Measurements from ENCODE around the gene CENPO. TPM values are rescaled to one million over a fixed set of nuclear protein-coding genes. Genes with fewer than 3 reads are reported as not detected.

CENPO gene
- total RNA-seq, 4 donors from 2014 or later: 6.0 to 13.8 (median 9.6) TPM

- peaks cover 0 to 29% (median 7%) of the 10 kb centered on the region in 4 donors for H3K36me3 ChIP-seq
- TF ChIP-seq CTCF (IDR thresholded peaks at IDR 0.05) (no peak), POLR2AphosphoS5 (IDR thresholded peaks at IDR 0.05) (no peak)
- no peak for DNase-seq
- H3K27me3 ChIP-seq: no peaks in the 10 kb centered on the region
- WGBS, 2 donors (ENCODE audit: low coverage in 1 of 2): 88 to 93% methylated on average over 2 to 5 of the region's 5 CpGs
- intact Hi-C loops (cut with DNase I; ENCODE audit: low total_unique reads) (no loop called here), in situ Hi-C loops (cut with MboI; ENCODE audit: low pct_ligation_motif_present in 1 of 4, low pct_unique_long_range_greater_than_20kb in 1 of 4, low sequenced_read_pairs in 3 of 4) (no loop called here)
- H3K4me3 ChIP-seq: no peak overlapping the region
- H3K9me3 ChIP-seq: no peaks in the 10 kb centered on the region
- H3K4me1 ChIP-seq: no peaks in the 10 kb centered on the region
- H3K27ac ChIP-seq: no peak overlapping the region
These were observed 25.2 kb upstream of the CENPO start for GRCh38 chr2:24768013-24768412.

- H3K27me3 ChIP-seq: no peaks in the 10 kb centered on the region
- no peak overlapping the region for H3K27ac ChIP-seq
- no peak for DNase-seq
- H3K4me3 ChIP-seq: no peak overlapping the region
- H3K9me3 ChIP-seq: no peaks in the 10 kb centered on the region
- in situ Hi-C loops (cut with MboI; ENCODE audit: low pct_ligation_motif_present in 1 of 4, low pct_unique_long_range_greater_than_20kb in 1 of 4, low sequenced_read_pairs in 3 of 4) (no loop called here), intact Hi-C loops (cut with DNase I; ENCODE audit: low total_unique reads) (no loop called here)
- WGBS, 2 donors (ENCODE audit: low coverage in 1 of 2): 85 to 90% methylated on average over 6 to 7 of the region's 7 CpGs
- no peaks in the 10 kb centered on the region for H3K4me1 ChIP-seq
- peaks cover 0 to 29% (median 7%) of the 10 kb centered on the region in 4 donors for H3K36me3 ChIP-seq
- no peak for TF ChIP-seq CTCF (IDR thresholded peaks at IDR 0.05)
- no peak for TF ChIP-seq EP300 (IDR thresholded peaks at IDR 0.05; ENCODE audit: low read depth)
- TF ChIP-seq POLR2AphosphoS5 (IDR thresholded peaks at IDR 0.05): no peak
- no peak for TF ChIP-seq POLR2A (IDR thresholded peaks at IDR 0.05)
These were observed 24.6 kb upstream of the CENPO start for GRCh38 chr2:24768601-24769000.

DNA sequence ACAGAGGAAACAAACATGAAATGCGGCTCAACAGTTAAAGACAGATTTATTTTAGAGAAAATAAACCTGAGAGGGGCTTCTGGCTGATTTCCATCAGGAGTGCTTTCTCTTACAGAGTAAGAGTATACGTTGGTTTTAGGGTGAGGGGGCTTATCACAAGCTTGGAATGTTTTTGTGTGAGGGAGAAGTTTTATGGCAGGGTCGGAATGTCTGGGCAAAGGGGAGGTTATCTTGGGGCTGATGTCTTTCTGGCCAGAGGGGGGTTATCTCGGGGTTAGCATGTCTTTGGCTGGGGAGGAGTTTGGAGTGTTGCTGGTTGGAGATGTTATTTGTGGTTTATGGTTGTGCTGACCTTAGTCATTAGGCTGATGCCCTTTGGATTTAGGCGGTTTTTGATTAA is 22.2 kb upstream of the CENPO start:
- Histone ChIP-seq H3K4me1 (no peaks in the 10 kb centered on the region), H3K27ac (no peak overlapping the region), H3K4me3 (no peak overlapping the region), H3K27me3 (no peaks in the 10 kb centered on the region), H3K9me3 (no peaks in the 10 kb centered on the region), H3K36me3 (peaks cover 0 to 18% (median 3%) of the 10 kb centered on the region in 4 donors)
- no peak for DNase-seq
- intact Hi-C loops (cut with DNase I; ENCODE audit: low total_unique reads): no loop called here
- 92 to 98% methylated on average over 5 of the region's 5 CpGs for WGBS, 2 donors (ENCODE audit: low coverage in 1 of 2)
- no peak for TF ChIP-seq CTCF (IDR thresholded peaks at IDR 0.05)
- TF ChIP-seq EP300 (IDR thresholded peaks at IDR 0.05; ENCODE audit: low read depth): no peak
- TF ChIP-seq POLR2A (IDR thresholded peaks at IDR 0.05): no peak
- TF ChIP-seq POLR2AphosphoS5 (IDR thresholded peaks at IDR 0.05): no peak
- in situ Hi-C loops (cut with MboI; ENCODE audit: low pct_ligation_motif_present in 1 of 4, low pct_unique_long_range_greater_than_20kb in 1 of 4, low sequenced_read_pairs in 3 of 4): no loop called here

- TF ChIP-seq EP300 (IDR thresholded peaks at IDR 0.05; ENCODE audit: low read depth) (no peak), POLR2A (IDR thresholded peaks at IDR 0.05) (no peak), CTCF (IDR thresholded peaks at IDR 0.05) (no peak), POLR2AphosphoS5 (IDR thresholded peaks at IDR 0.05) (no peak)
- Histone ChIP-seq H3K9me3 (no peaks in the 10 kb centered on the region), H3K27me3 (no peaks in the 10 kb centered on the region), H3K36me3 (peaks cover 0 to 18% (median 3%) of the 10 kb centered on the region in 4 donors), H3K4me3 (no peak overlapping the region), H3K4me1 (no peaks in the 10 kb centered on the region), H3K27ac (no peak overlapping the region)
- intact Hi-C loops (cut with DNase I; ENCODE audit: low total_unique reads) (no loop called here), in situ Hi-C loops (cut with MboI; ENCODE audit: low pct_ligation_motif_present in 1 of 4, low pct_unique_long_range_greater_than_20kb in 1 of 4, low sequenced_read_pairs in 3 of 4) (no loop called here)
- 88 to 100% methylated on average over 1 to 5 of the region's 5 CpGs for WGBS, 2 donors (ENCODE audit: low coverage in 1 of 2)
- no peak for DNase-seq
These were observed 21.2 kb upstream of the CENPO start for GRCh38 chr2:24771764-24772586.

Data from transverse colon (tissue), 4 donors.